NK-92 treated with Interleukin-12 subunit alpha and Interleukin-12 subunit beta, amount 100 ng/mL, for 24 hours (cell line): ENCODE results near the gene IP6K3.

Experiments used
- DNase-seq: peaks from one replicate; lab custom pipeline; 2025; lab: John Stamatoyannopoulos, UW

IP6K3 gene

DNA sequence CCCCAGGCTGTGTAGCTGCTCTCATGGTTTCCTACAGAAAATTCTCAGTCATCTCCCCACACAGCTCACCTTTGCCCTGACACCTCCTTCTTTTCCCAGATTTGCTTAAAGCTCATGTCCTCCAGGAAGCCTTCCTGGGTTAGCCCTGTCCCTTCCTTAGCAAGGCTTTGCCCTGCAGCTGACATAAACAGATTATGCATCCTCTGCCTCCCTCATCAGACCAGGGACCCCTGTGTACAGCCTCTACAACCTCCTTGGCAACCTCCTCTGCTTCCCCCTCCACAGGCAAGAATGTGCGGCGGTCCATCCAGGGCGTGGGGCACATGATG, 75.0 kb downstream of the IP6K3 start:
- no peak for DNase-seq
